ENCODE results near the gene GAL3ST1. TPM values are rescaled to one million over a fixed set of nuclear protein-coding genes. Genes with fewer than 3 reads are reported as not detected.

GAL3ST1 gene
- total RNA-seq, 1 donor from 2014 or later, result under 0.01 TPM

GRCh38 chr22:30535182-30535581 lies 39.3 kb downstream of the GAL3ST1 start:
- DNase-seq (ENCODE audit: low read depth in 2 of 2), result no peak

DNA sequence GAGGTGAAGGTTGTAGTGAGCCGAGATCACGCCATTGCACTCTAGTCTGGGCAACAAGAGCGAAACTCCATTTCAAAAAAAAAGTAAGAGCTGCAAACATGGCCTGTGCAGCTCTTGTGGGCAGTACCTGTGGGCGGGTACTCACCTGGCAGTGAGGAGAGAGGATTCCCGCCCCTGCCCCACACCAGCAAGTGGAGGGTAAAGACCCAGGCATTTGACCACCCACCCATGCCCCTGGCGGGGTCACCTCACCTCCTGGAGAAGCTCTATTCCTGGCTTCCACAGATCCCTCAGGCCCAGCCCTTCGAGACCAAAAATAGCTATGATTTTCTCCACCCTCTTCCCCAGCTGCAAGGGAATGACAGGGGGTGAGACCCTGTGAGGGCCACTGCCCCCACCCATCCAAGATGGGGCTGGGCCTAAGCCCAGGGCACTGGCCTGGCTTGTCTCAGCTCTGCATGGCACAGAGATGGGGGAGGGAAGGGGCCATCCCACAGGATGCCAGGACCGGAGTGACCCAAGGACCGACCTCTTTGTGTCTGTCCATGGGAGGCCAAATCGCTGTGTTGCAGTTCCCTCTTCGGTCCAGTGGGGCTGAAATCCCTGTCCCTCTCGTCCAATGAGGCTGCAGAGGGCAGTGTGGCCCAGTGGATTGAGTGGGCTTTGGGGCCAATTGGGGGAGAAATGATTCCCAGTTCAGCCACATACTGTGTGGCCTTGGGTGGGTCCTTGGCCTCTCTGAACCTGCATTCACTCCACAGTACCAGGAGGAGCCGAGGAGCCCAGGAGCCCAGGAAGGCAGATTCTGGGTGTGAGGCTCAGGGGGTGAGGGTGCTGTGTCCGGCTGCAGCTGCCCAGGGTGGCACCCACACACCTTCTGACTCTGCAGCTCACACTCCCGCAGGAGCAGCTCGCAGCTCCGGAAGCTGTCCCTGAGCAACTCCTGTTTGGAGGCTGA lies 42.5 kb downstream of the GAL3ST1 start:
- no peak for DNase-seq (ENCODE audit: low read depth in 2 of 2)

- no peak for DNase-seq (ENCODE audit: low read depth in 2 of 2)
Observed at GRCh38 chr22:30526656-30527055, 47.8 kb downstream of the GAL3ST1 start.

DNA sequence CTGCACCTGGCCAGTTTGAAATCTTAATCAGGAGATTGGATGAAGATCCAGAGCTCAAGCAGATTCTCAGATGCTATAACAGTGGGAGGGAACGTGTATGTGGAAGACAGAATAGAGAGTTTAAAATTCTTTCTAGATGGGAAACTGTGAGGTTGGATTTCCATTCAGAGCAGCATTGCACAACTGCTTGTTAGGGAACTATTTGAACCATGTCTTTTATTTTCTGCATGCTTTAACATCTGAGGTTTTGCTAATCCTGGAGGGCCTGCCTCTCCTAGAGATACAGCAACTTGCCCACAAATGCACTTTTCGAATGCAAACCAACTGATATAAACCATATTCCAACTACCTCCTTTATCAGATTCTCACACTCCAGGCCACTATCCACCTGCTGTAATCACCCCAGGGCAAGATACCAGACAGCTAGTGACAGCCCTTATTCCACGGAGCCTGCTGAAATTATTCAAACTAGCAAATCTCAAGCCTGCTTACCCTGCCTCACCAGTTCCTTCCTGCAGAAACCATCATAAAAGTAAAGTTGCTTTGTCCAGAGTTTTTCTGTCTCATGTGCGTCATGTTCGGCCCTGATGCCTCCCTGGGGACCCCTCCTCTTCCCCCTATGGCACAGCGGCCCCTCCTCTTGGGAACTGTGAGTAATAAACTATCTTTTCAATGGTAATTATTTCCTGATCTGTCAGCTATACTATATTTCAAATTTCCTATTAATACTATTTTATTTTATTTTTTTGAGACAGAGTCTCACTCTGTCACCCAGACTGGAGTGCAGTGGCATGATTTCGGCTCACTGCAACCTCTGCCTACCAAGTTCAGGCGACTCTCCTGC lies 50.6 kb downstream of the GAL3ST1 start:
- no peak for DNase-seq (ENCODE audit: low read depth in 2 of 2)

GRCh38 chr22:30521368-30522156 lies 52.9 kb downstream of the GAL3ST1 start:
- DNase-seq (ENCODE audit: low read depth in 2 of 2), result no peak

- no peak for DNase-seq (ENCODE audit: low read depth in 2 of 2)
Observed at GRCh38 chr22:30519842-30520425, 54.5 kb downstream of the GAL3ST1 start.

- DNase-seq (ENCODE audit: low read depth in 2 of 2), result no peak
Observed at GRCh38 chr22:30516731-30517130, 57.7 kb downstream of the GAL3ST1 start.

- no peak for DNase-seq (ENCODE audit: low read depth in 2 of 2)
Observed at GRCh38 chr22:30516273-30516672, 58.2 kb downstream of the GAL3ST1 start.

- no peak for DNase-seq (ENCODE audit: low read depth in 2 of 2)
Observed at GRCh38 chr22:30514252-30514651, 60.2 kb downstream of the GAL3ST1 start.

DNA sequence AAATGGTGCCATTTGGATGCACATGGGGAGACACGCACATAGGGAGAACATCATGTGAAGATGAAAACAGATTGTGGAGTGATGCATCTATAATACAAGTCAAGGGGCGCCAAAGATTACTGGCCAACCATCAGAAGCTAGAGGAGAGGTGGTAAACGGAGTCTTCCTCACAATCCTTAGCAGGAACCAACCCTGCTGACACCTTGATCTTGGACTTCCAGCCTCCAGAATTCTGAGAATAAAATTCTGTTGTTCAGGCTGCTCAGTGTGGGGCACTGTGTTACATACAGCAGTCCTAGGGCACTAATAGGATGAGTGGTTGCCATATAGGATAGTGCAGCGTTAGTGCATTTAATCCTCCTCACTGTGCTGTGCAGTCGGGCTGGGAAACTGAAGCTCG lies 61.0 kb downstream of the GAL3ST1 start:
- DNase-seq (ENCODE audit: low read depth in 2 of 2), result no peak

DNA sequence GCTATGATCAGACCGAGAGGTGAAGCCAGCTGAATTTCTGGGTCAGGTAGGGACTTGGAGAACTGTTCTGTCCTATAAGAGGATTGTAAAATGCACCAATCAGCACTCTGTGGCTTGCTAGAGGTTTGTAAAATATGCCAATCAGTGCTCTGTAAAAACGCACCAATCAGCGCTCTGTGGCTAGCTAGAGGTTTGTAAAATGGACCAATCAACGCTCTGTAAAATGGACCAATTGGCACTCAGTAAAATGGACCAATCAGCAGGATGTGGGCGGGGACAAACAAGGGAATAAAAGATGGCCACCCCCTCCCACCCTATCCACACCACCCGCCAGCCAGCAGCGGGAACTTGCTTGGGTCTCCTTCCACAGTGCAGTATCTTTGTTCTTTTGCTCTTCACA lies 62.6 kb downstream of the GAL3ST1 start:
- DNase-seq (ENCODE audit: low read depth in 2 of 2), result no peak

GRCh38 chr22:30511109-30511508 lies 63.4 kb downstream of the GAL3ST1 start:
- no peak for DNase-seq (ENCODE audit: low read depth in 2 of 2)

GRCh38 chr22:30508216-30508615 lies 66.2 kb downstream of the GAL3ST1 start:
- DNase-seq (ENCODE audit: low read depth in 2 of 2), result no peak

GRCh38 chr22:30507670-30508069 lies 66.8 kb downstream of the GAL3ST1 start:
- no peak for DNase-seq (ENCODE audit: low read depth in 2 of 2)

DNA sequence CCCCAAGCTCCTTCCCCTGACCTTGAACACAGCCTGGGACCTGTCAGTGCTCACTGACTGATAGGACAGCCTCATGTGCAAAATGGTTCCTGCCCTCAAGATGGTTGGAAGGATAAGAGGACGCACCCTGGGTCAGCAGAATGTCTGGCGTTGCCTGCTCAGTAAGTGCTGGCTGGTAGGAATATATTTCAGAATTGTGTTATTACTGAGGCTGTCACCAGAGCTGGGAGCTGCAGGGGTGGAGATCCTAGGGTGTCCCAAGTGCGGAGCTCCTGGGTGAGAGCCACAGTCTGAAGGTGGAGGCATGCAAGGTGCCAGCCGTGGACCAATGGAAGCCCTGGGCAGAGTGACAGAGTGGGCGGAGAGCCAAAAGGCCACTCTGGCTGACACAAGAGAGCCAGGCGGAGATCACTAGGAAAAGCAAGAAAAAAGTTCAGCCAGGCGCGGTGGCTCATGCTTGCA lies 67.9 kb downstream of the GAL3ST1 start:
- DNase-seq (ENCODE audit: low read depth in 2 of 2), result no peak

Other genes starting within 250 kb of the GAL3ST1 start
- 5.9 and 8.9 TPM in 2 replicates for gene TBC1D10A, start 247.7 kb downstream of the GAL3ST1 start, total RNA-seq
- gene SF3A1, start 217.8 kb downstream of the GAL3ST1 start, total RNA-seq, result 14.6 and 15.5 TPM in 2 replicates
- 1.1 and 1.4 TPM in 2 replicates for gene CCDC157, start 217.7 kb downstream of the GAL3ST1 start, total RNA-seq
- 12.0 and 23.8 TPM in 2 replicates for gene RNF215, start 187.3 kb downstream of the GAL3ST1 start, total RNA-seq
- 7.8 and 8.1 TPM in 2 replicates for gene SEC14L2, start 177.6 kb downstream of the GAL3ST1 start, total RNA-seq
- 17.7 and 24.0 TPM in 2 replicates for gene MTFP1, start 148.9 kb downstream of the GAL3ST1 start, total RNA-seq
- gene SEC14L3, start 102.6 kb downstream of the GAL3ST1 start, total RNA-seq, result not detected in 2 replicates
- not detected in 2 replicates for gene SEC14L4, start 69.0 kb downstream of the GAL3ST1 start, total RNA-seq
- not detected in 2 replicates for gene SEC14L6, start 27.9 kb downstream of the GAL3ST1 start, total RNA-seq
- gene PES1, start 17.2 kb upstream of the GAL3ST1 start, total RNA-seq, result 56.2 and 61.1 TPM in 2 replicates
- gene TCN2, start 32.5 kb upstream of the GAL3ST1 start, total RNA-seq, result 9.5 and 29.9 TPM in 2 replicates
- gene SLC35E4, start 61.1 kb upstream of the GAL3ST1 start, total RNA-seq, result 17.2 and 22.8 TPM in 2 replicates
- 8.3 and 8.9 TPM in 2 replicates for gene DUSP18, start 93.2 kb upstream of the GAL3ST1 start, total RNA-seq
- 10.5 and 15.9 TPM in 2 replicates for gene OSBP2, start 120.2 kb upstream of the GAL3ST1 start, total RNA-seq

Data from lung microvascular endothelial cell (primary cell).